Ishikawa (cell line): ENCODE results near the gene METTL6.

Source experiments
- CEBPB ChIP-seq: IDR thresholded peaks from 2 replicates; pipeline ENCODE4 v1.6.1; 2012
- CREB1 ChIP-seq: IDR thresholded peaks from 2 replicates; pipeline ENCODE4 v1.6.1; 2012; ENCODE audit warnings: low read depth
- EGR1 ChIP-seq: IDR thresholded peaks from 2 replicates; pipeline ENCODE4 v1.6.1; 2012
- EP300 ChIP-seq: IDR thresholded peaks from 2 replicates; pipeline ENCODE4 v1.6.1; 2012; ENCODE audit warnings: borderline replicate concordance
- FOXM1 ChIP-seq: IDR thresholded peaks from 2 replicates; pipeline ENCODE4 v1.6.1; 2012; ENCODE audit warnings: low read depth, borderline replicate concordance
- MAX ChIP-seq: IDR thresholded peaks from 2 replicates; pipeline ENCODE4 v1.6.1; 2012
- NFIC ChIP-seq: IDR thresholded peaks from 2 replicates; pipeline ENCODE4 v1.6.1; 2012
- RAD21 ChIP-seq: IDR thresholded peaks from 2 replicates; pipeline ENCODE4 v1.6.1; 2012; ENCODE audit warnings: low read depth
- REST ChIP-seq: IDR thresholded peaks from 2 replicates; pipeline ENCODE4 v1.6.1; 2012; ENCODE audit warnings: low read depth, mild to moderate bottlenecking
- TAF1 ChIP-seq: IDR thresholded peaks from 2 replicates; pipeline ENCODE4 v1.6.1; 2012; ENCODE audit warnings: low read depth, mild to moderate bottlenecking
- TCF12 ChIP-seq: IDR thresholded peaks from 2 replicates; pipeline ENCODE4 v1.6.1; 2012; ENCODE audit warnings: low read depth
- TEAD4 ChIP-seq: IDR thresholded peaks from 2 replicates; pipeline ENCODE4 v1.6.1; 2012
- USF1 ChIP-seq: IDR thresholded peaks from 2 replicates; pipeline ENCODE4 v1.6.1; 2012
- YY1 ChIP-seq: IDR thresholded peaks from 2 replicates; pipeline ENCODE4 v1.6.1; 2012; ENCODE audit warnings: low read depth
- ZBTB7A ChIP-seq: IDR thresholded peaks from 2 replicates; pipeline ENCODE4 v1.6.1; 2012; ENCODE audit warnings: low read depth

Gene METTL6

GRCh38 chr3:15405448-15406050, 21.8 kb downstream of the METTL6 start:
- TF ChIP-seq CREB1 (no peak), REST (no peak), TEAD4 (no peak), CEBPB (no peak), TAF1 (no peak), YY1 (no peak), RAD21 (peak; percentile 58), USF1 (no peak)

- TF ChIP-seq NFIC (no peak), EGR1 (no peak), RAD21 (no peak), MAX (no peak), CEBPB (no peak), TCF12 (no peak), USF1 (no peak), REST (no peak), YY1 (no peak), CREB1 (no peak), FOXM1 (no peak), TEAD4 (no peak), EP300 (no peak), ZBTB7A (no peak), TAF1 (no peak)
Measured at GRCh38 chr3:15404767-15405166, 22.6 kb downstream of the METTL6 start.

- TF ChIP-seq NFIC (no peak), USF1 (no peak), EP300 (no peak), YY1 (no peak), REST (no peak), TEAD4 (no peak), CREB1 (no peak)
Measured at GRCh38 chr3:15403965-15404364, 23.4 kb downstream of the METTL6 start.

- TF ChIP-seq USF1 (no peak), TEAD4 (no peak), CEBPB (no peak), RAD21 (no peak), MAX (no peak), NFIC (no peak), EGR1 (no peak), TCF12 (no peak), REST (no peak), CREB1 (no peak), TAF1 (no peak)
Measured at GRCh38 chr3:15403495-15403894, 23.8 kb downstream of the METTL6 start.
